ENCODE data around the gene MOV10. TPM values are rescaled to one million over a fixed set of nuclear protein-coding genes. Genes with fewer than 3 reads are reported as not detected.

Gene MOV10
- total and polyA plus RNA-seq, 9 of the 15 experiments (the other 6 are each of a cell fraction or from before 2014, with no cell fraction given) = 16.7 to 105 (median 49.5) TPM

DNA sequence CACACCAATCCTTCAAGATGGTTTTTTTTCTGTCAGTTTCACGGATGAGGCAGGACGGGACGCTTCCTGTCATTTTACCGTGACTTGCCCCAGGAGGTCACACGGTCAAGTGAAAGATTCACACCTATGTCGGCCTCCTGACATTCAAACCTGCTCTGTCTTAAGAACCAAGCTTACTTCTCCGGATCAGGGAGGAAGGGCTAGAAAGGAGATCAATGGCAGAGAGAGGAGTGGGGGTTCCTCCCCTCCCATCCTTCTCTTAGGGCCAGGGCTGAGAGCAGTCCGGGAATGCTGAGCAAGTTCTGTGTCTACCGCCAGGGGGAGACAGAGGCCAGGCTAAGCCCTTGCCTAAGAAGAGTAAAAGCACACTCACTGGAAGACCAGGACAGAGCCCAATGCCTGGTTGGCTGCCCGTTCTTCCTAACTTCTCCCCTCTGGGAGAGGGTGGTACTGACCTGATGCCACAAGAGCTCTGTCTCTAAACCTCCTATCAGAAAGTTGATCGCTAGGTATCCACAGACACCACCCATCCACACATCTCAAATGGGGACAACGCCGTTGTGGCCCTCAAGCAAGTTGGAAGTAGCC, 41.8 kb downstream of the MOV10 start (continued):
- TF ChIP-seq SP1 (CRISPR knock-in tag; IDR thresholded peaks at IDR 0.05) (peak; percentile 37; the same call in 1 of the 2 replicates), TEAD4 (IDR thresholded peaks at IDR 0.05; ENCODE audit: low read length) (peak; percentile 54), TEAD4 (CRISPR knock-in tag; IDR thresholded peaks at IDR 0.05; ENCODE audit: borderline replicate concordance) (no peak), NRF1 (conservative IDR thresholded peaks at IDR 0.05 in 1 of 2, IDR thresholded peaks at IDR 0.05 in 1 of 2) (no peak), JUN (IDR thresholded peaks at IDR 0.05; ENCODE audit: borderline replicate concordance, low read depth, low read length) (peak; percentile 12; the same call in 1 of the 2 replicates), JUN (CRISPR knock-in tag; IDR thresholded peaks at IDR 0.05; ENCODE audit: borderline replicate concordance) (0 out of 2 replicates have a peak, but pooled peaks have one; percentile 62), ZKSCAN8 (CRISPR knock-in tag; IDR thresholded peaks at IDR 0.05) (no peak), CBX3 (IDR thresholded peaks at IDR 0.05; ENCODE audit: borderline replicate concordance in 1 of 2, low read length in 2 of 2) (no peak), ZNF165 (CRISPR knock-in tag; IDR thresholded peaks at IDR 0.05; ENCODE audit: borderline replicate concordance) (no peak), NELFE (IDR thresholded peaks at IDR 0.05; ENCODE audit: insufficient read depth, insufficient read length) (no peak), GATAD2B (IDR thresholded peaks at IDR 0.05; ENCODE audit: borderline replicate concordance) (no peak), COPS2 (conservative IDR thresholded peaks at IDR 0.05) (no peak), RUNX1 (IDR thresholded peaks at IDR 0.05; ENCODE audit: low read depth) (0 out of 2 replicates have a peak, but pooled peaks have one; percentile 37), SMC3 (conservative IDR thresholded peaks at IDR 0.05; ENCODE audit: insufficient read depth, low read depth, low read length) (peak; percentile 99), SMARCA4 (IDR thresholded peaks at IDR 0.05) (0 out of 2 replicates have a peak, but pooled peaks have one; percentile 14), RB1 (IDR thresholded peaks at IDR 0.05; ENCODE audit: low read depth) (peak; percentile 82), SRF (CRISPR knock-in tag; IDR thresholded peaks at IDR 0.05) (no peak)
- TF ChIP-seq, protein P1, sequence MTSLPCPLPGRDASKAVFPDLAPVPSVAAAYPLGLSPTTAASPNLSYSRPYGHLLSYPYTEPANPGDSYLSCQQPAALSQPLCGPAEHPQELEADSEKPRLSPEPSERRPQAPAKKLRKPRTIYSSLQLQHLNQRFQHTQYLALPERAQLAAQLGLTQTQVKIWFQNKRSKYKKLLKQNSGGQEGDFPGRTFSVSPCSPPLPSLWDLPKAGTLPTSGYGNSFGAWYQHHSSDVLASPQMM (CRISPR knock-in tag; IDR thresholded peaks at IDR 0.05) = no peak
- TF ChIP-seq, protein P2, sequence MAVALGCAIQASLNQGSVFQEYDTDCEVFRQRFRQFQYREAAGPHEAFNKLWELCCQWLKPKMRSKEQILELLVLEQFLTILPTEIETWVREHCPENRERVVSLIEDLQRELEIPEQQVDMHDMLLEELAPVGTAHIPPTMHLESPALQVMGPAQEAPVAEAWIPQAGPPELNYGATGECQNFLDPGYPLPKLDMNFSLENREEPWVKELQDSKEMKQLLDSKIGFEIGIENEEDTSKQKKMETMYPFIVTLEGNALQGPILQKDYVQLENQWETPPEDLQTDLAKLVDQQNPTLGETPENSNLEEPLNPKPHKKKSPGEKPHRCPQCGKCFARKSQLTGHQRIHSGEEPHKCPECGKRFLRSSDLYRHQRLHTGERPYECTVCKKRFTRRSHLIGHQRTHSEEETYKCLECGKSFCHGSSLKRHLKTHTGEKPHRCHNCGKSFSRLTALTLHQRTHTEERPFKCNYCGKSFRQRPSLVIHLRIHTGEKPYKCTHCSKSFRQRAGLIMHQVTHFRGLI (CRISPR knock-in tag; IDR thresholded peaks at IDR 0.05) = 0 out of 2 replicates have a peak, but pooled peaks have one; percentile 9
